Right atrium auricular region (tissue), 2 donors: ENCODE results near the gene IFITM10. TPM values are rescaled to one million over a fixed set of nuclear protein-coding genes. Genes with fewer than 3 reads are reported as not detected.

ENCODE experiments used
- DNase-seq: peaks from one replicate; pipeline ENCODE4 v3.0.0-alpha.2; 2019; ENCODE audit warnings: low spot score
- H3K27ac ChIP-seq, 2 donors: fragments of 200-600 bp; sonication (generic); 1 replicate in 1 of 2; 2 replicates in 1 of 2; pipeline ENCODE4 v1.5.1; 2016 to 2019
- H3K27me3 ChIP-seq, 2 donors: fragments of 200-600 bp; sonication (generic); one replicate each; pipeline versions ENCODE4 v1.5.1 to v1.6.0; 2017 to 2019
- H3K36me3 ChIP-seq: fragments of 200-600 bp; sonication (generic); one replicate; pipeline ENCODE4 v1.5.1; 2016
- H3K4me1 ChIP-seq, 2 donors: fragments of 200-600 bp; sonication (generic); one replicate each; pipeline versions ENCODE4 v1.5.1 to v1.6.0; 2017 to 2019
- H3K4me3 ChIP-seq, 2 donors: fragments of 200-600 bp; sonication (generic); 1 replicate in 1 of 2; 2 replicates in 1 of 2; pipeline ENCODE4 v1.5.1; 2017 to 2019; ENCODE audit warnings: mild to moderate bottlenecking in 1 of 2, moderate library complexity in 1 of 2
- H3K9me3 ChIP-seq, 2 donors: fragments of 200-600 bp; sonication (generic); one replicate each; pipeline ENCODE4 v1.5.1; 2019
- CTCF ChIP-seq, 2 donors: fragments of 200-600 bp; sonication (generic); IDR thresholded peaks; one replicate each; pipeline ENCODE4 v1.5.1; 2019; ENCODE audit warnings: antibody characterized with exemption in 2 of 2
- total RNA-seq, 2 donors: library from RNA; depleted of rRNA; stranded (reverse); fragments of >200 nt; gene quantifications; one replicate each; pipeline ENCODE4 v1.1.0, GENCODE V29; 2016

Gene IFITM10
- total RNA-seq, 2 donors from 2014 or later, result 0.37 to 0.47 TPM

GRCh38 chr11:1746956-1747752, 3.2 kb downstream of the IFITM10 start:
- Histone ChIP-seq H3K27ac (no peak overlapping the region), H3K9me3 (no peaks in the 10 kb centered on the region), H3K27me3 (no peaks in the 10 kb centered on the region), H3K4me1 (peaks cover 0 to 59% of the 10 kb centered on the region in 2 donors), H3K36me3 (no peaks in the 10 kb centered on the region), H3K4me3 (no peak overlapping the region)
- no peak for DNase-seq
- no peak for TF ChIP-seq CTCF (IDR thresholded peaks at IDR 0.05)

GRCh38 chr11:1746511-1746931, 3.9 kb downstream of the IFITM10 start:
- Histone ChIP-seq H3K36me3 (no peaks in the 10 kb centered on the region), H3K27ac (no peak overlapping the region), H3K27me3 (no peaks in the 10 kb centered on the region), H3K4me3 (no peak overlapping the region), H3K4me1 (peaks cover 0 to 53% of the 10 kb centered on the region in 2 donors), H3K9me3 (no peaks in the 10 kb centered on the region)
- no peak for TF ChIP-seq CTCF (IDR thresholded peaks at IDR 0.05)
- no peak for DNase-seq

- Histone ChIP-seq H3K4me3 (no peak overlapping the region), H3K9me3 (no peaks in the 10 kb centered on the region), H3K36me3 (no peaks in the 10 kb centered on the region), H3K4me1 (peaks cover 0 to 46% of the 10 kb centered on the region in 2 donors), H3K27ac (no peak overlapping the region), H3K27me3 (no peaks in the 10 kb centered on the region)
- TF ChIP-seq CTCF (IDR thresholded peaks at IDR 0.05), result no peak
- no peak for DNase-seq
Observed at GRCh38 chr11:1745701-1746320, 4.6 kb downstream of the IFITM10 start.

- H3K27me3 ChIP-seq, result no peaks in the 10 kb centered on the region
- no peak overlapping the region for H3K27ac ChIP-seq
- no peaks in the 10 kb centered on the region for H3K9me3 ChIP-seq
- no peak overlapping the region for H3K4me3 ChIP-seq
- no peak for TF ChIP-seq CTCF (IDR thresholded peaks at IDR 0.05)
- peaks cover 0 to 38% of the 10 kb centered on the region in 2 donors for H3K4me1 ChIP-seq
- H3K36me3 ChIP-seq, result no peaks in the 10 kb centered on the region
- DNase-seq, result no peak
Observed at GRCh38 chr11:1744891-1745700, 5.3 kb downstream of the IFITM10 start.

GRCh38 chr11:1744137-1744886, 6.1 kb downstream of the IFITM10 start:
- H3K27me3 ChIP-seq, result no peaks in the 10 kb centered on the region
- H3K4me1 ChIP-seq, result peaks cover 0 to 31% of the 10 kb centered on the region in 2 donors
- H3K27ac ChIP-seq, result no peak overlapping the region
- no peaks in the 10 kb centered on the region for H3K9me3 ChIP-seq
- no peaks in the 10 kb centered on the region for H3K36me3 ChIP-seq
- no peak for TF ChIP-seq CTCF (IDR thresholded peaks at IDR 0.05)
- H3K4me3 ChIP-seq, result no peak overlapping the region
- DNase-seq, result no peak
